Common myeloid progenitor, CD34-positive (primary cell): ENCODE measurements around the gene CKMT1A.
"Not testable (repeated sequence)": the region's sequence is repeated elsewhere in the genome, so short reads cannot be mapped to it uniquely, and the experiment has no call there.

Experiments used
- CTCF ChIA-PET: fragments of 350-600 bp; sonication (Branson Sonifier 250); formaldehyde crosslinking; loops from one replicate; lab custom pipeline; 2021; ENCODE audit warnings: antibody characterized with exemption; lab: Charles Lee
- POLR2A ChIA-PET: fragments of 350-600 bp; sonication (Branson Sonifier 250); formaldehyde crosslinking; loops from one replicate; lab custom pipeline; 2021; ENCODE audit warnings: antibody characterized with exemption; lab: Charles Lee
- DNase-seq, 3 donors: peaks; one replicate each; pipeline versions ENCODE4 v3.0.0 to v3.0.0-alpha.2; 2013
- H3K27ac ChIP-seq, 2 experiments: 1 replicate in 1 of 2; 2 replicates in 1 of 2; pipeline ENCODE4 v1.7.0; 2013; ENCODE audit warnings: inconsistent platforms in 2 of 2, low read length in 2 of 2, mild to moderate bottlenecking in 2 of 2, low read depth in 1 of 2, moderate library complexity in 1 of 2; ENCODE audit not compliant: severe bottlenecking in 2 of 2, insufficient read depth in 1 of 2, poor library complexity in 1 of 2
- H3K27me3 ChIP-seq, 5 experiments: replicated peaks in 2 of 5; 1 replicate in 3 of 5; 2 replicates in 2 of 5; pipeline versions ENCODE4 v1.6.1 to v1.7.0; 2013; ENCODE audit warnings: low read length in 4 of 5, mild to moderate bottlenecking in 2 of 5, moderate library complexity in 2 of 5, inconsistent platforms in 1 of 5; ENCODE audit not compliant: insufficient read depth in 5 of 5, control insufficient read depth in 4 of 5
- H3K36me3 ChIP-seq, 4 experiments: 1 replicate in 2 of 4; 2 replicates in 2 of 4; pipeline versions ENCODE4 v1.6.1 to v1.7.0; 2013; ENCODE audit warnings: low read length in 3 of 4, control low read depth in 1 of 4, mild to moderate bottlenecking in 1 of 4; ENCODE audit not compliant: control insufficient read depth in 4 of 4, insufficient read depth in 4 of 4
- H3K4me1 ChIP-seq, 4 experiments: 1 replicate in 3 of 4; 2 replicates in 1 of 4; pipeline versions ENCODE4 v1.6.1 to v1.7.1; 2013; ENCODE audit warnings: low read length in 3 of 4, mild to moderate bottlenecking in 3 of 4, control low read depth in 1 of 4, inconsistent platforms in 1 of 4, moderate library complexity in 1 of 4; ENCODE audit not compliant: control insufficient read depth in 4 of 4, insufficient read depth in 4 of 4; ENCODE audit errors: control extremely low read depth in 1 of 4
- H3K4me3 ChIP-seq, 7 experiments: 1 replicate in 4 of 7; 2 replicates in 3 of 7; pipeline versions ENCODE4 v1.5.1 to v1.7.0; 2013; ENCODE audit warnings: mild to moderate bottlenecking in 7 of 7, low read length in 6 of 7, moderate library complexity in 6 of 7, inconsistent platforms in 2 of 7, low read depth in 2 of 7, control low read depth in 1 of 7; ENCODE audit not compliant: insufficient read depth in 4 of 7, control insufficient read depth in 1 of 7; ENCODE audit errors: extremely low read depth in 1 of 7
- H3K9me3 ChIP-seq, 5 experiments: 1 replicate in 4 of 5; 2 replicates in 1 of 5; pipeline versions ENCODE4 v1.6.1 to v1.7.1; 2013; ENCODE audit warnings: low read length in 4 of 5, mild to moderate bottlenecking in 2 of 5, inconsistent platforms in 1 of 5, low read depth in 1 of 5, moderate library complexity in 1 of 5; ENCODE audit not compliant: control insufficient read depth in 4 of 5, insufficient read depth in 2 of 5; ENCODE audit errors: control extremely low read depth in 1 of 5
- WGBS: methylation state at CpG from one replicate; pipeline ENCODE4 v1.1.5; 2013; ENCODE audit not compliant: insufficient coverage; 5-methylcytosine and 5-hydroxymethylcytosine counted together

Gene CKMT1A

DNA sequence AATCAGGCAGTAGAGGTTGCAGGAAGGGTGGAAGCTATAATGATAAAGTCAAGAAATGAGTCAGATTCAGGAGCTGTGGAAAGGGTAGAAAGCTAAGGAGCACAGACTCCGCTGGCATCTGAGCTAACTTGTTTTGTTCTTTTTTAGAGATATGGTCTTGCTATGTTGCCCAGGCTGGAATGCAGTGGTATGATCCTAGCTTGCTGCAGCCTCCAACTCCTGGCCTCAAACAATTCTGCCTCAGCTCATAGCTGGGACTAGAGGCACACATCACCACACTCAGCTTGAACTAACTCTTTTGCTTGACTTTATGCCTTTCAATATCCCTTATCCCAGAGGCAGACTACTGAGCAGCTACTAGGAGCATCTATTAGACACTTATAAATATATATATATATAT is 32.6 kb downstream of the CKMT1A start:
- H3K27me3 ChIP-seq, H3K27ac ChIP-seq, POLR2A ChIA-PET, H3K36me3 ChIP-seq, H3K4me1 ChIP-seq, H3K4me3 ChIP-seq, DNase-seq, H3K9me3 ChIP-seq: not testable (repeated sequence)
- CTCF ChIA-PET, result interaction anchor here (0.7 kb wide), 1 partner anchor 290 kb away, joined by 4 read pairs; no protein-coding TSS in a partner anchor
- 100% methylated on average over 1 of the region's 1 CpG for WGBS

DNA sequence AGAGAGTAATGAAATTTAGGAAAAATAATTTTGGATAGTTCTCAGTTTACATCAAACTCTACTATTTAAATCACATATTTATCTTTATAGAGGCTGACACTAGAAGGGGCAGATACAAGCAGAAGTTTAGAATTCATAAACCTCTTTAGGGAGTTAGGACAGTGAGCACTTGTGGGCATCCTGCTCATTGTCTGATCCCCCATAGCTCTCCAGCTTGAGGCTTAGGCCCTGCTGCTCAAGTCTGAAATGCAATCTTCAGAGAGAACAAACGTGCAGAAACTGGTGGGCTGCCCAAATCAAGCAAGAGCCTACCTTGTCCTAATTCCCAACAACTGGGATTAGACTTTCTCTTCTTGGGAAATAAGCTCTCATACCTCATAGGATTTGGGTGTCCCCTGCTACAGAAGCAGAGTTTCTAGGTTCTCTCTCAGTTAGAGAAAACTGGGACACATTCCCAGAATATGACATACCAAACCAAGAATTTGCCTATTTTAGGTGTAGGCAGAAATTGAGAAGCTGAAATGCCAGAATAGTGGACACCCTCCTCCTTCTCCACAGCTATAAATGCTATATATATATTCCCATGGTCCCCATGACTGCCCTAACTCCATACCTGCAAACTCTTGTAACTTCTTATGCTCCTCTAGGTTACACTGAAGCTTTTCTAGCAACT is 34.5 kb downstream of the CKMT1A start:
- H3K27me3 ChIP-seq, POLR2A ChIA-PET, CTCF ChIA-PET, H3K9me3 ChIP-seq, H3K27ac ChIP-seq, H3K36me3 ChIP-seq, DNase-seq, H3K4me1 ChIP-seq, H3K4me3 ChIP-seq: not testable (repeated sequence)
- WGBS, result no CpG with 5 or more reads among the region's 1 CpG

DNA sequence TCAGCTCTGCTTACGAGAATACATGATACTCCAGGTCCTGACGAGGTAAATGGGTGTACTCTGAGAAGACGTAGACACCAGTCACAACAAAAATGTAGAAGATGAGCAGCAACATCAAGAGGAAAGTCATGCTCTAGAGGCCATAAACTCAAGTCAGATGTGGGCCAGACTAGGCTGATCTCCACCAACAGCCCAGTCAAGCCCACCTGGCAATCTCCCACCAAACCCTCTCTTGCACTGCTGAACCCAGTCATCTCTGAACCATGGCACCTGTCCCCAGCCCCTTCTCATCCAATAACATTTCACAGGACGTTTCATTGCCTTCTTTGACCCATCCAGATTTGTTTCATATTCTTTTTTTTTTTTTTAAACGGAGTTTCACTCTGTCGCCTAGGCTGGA is 41.8 kb downstream of the CKMT1A start:
- 88% methylated on average over 4 of the region's 6 CpGs for WGBS
- no peaks in the 10 kb centered on the region for H3K9me3 ChIP-seq
- no peaks in the 10 kb centered on the region for H3K36me3 ChIP-seq
- H3K27ac ChIP-seq, result no peak overlapping the region
- H3K27me3 ChIP-seq, result no peaks in the 10 kb centered on the region
- no peak overlapping the region for H3K4me3 ChIP-seq
- DNase-seq, result no peak
- no peaks in the 10 kb centered on the region for H3K4me1 ChIP-seq
- ChIA-PET POLR2A (no interaction called here), CTCF (no interaction called here)

DNA sequence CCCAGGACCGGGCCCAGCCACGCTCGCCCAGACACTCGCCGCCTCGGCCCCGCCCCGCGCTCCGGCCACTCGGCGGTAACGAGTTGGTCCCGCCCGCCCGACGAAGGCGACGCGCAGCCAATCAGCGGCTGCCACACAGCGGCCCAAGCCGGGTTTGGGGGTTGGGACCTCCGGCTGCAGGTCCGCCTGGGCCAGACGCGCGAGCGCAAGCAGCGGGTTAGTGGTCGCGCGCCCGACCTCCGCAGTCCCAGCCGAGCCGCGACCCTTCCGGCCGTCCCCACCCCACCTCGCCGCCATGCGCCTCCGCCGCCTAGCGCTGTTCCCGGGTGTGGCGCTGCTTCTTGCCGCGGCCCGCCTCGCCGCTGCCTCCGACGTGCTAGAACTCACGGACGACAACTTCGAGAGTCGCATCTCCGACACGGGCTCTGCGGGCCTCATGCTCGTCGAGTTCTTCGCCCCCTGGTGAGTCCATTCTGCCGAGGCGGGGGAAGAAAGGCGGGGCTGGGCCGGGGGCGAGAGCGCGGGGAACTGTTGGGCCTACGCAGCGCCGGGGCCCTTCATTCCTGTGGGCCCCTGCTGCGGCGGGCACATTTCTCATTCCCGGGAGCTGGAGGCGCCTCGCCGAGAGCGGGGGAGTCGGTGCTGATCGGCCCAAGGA is 52.7 kb downstream of the CKMT1A start, which contains the start of gene PDIA3:
Gene PDIA3 (plus strand): TSS at position 194 of the 658 bp plus-strand sequence. CDS start 102 bp downstream, at position 296.
- peak within 1 kb of the TSS; percentile 96 to 98 for H3K27ac ChIP-seq
- CTCF ChIA-PET, result interaction anchor here (1.4 kb wide), 1 partner anchor 305 kb away, joined by 3 read pairs; no protein-coding TSS in a partner anchor

DNA sequence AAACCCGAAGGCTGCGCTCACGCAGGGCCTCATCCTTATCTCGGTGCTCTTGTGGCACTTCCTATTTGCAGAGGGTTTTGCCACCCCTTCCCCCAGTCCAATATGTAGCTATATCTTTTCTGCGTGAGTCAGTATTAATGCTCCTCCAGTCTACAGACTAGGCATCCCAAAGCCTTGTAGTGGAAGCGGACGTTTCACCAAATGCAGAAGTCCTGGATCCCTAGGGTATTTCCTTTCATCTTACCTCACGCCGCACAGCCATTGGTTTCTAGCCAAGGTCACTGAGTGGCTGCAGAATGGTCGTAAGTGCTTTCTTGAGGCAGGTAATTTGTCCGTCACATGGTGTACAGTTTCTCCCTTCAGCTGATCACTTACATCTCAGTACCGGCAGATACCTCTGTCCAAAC is 53.2 kb downstream of the CKMT1A start:
- Histone ChIP-seq H3K36me3 (peaks cover 0 to 12% (median 3%) of the 10 kb centered on the region in 4 experiments), H3K27ac (peak overlapping the region; percentile 96 to 98), H3K4me1 (peaks cover 0 to 24% (median 12%) of the 10 kb centered on the region in 4 experiments), H3K4me3 (peak overlapping the region; percentile 71 to 86 (median 78))
- H3K27me3 ChIP-seq, H3K9me3 ChIP-seq: not testable (repeated sequence)
- DNase-seq, result peak; percentile 54 to 78 (median 76)
- CTCF ChIA-PET, result interaction anchor here (1.4 kb wide), 1 partner anchor 306 kb away, joined by 3 read pairs; no protein-coding TSS in a partner anchor
- POLR2A ChIA-PET, result interaction anchor here (1.6 kb wide), 1 partner anchor 8 kb away, joined by 7 read pairs; no protein-coding TSS in a partner anchor
- WGBS, result 0% methylated on average over 2 of the region's 12 CpGs

More for the DNA sequence above, 52.7 kb downstream of the CKMT1A start, which contains the start of gene PDIA3:
- H3K27me3 ChIP-seq, H3K36me3 ChIP-seq, H3K9me3 ChIP-seq: not testable (repeated sequence)
- Histone ChIP-seq H3K4me3 (peak within 1 kb of the TSS; percentile 71 to 86 (median 78)), H3K4me1 (peaks cover 0 to 24% (median 12%) of the 10 kb centered on the region in 4 experiments)
- 0% methylated on average over 45 of the region's 84 CpGs for WGBS
- POLR2A ChIA-PET, result interaction anchor here (1.6 kb wide), 1 partner anchor 9 kb away, joined by 7 read pairs; no protein-coding TSS in a partner anchor
- peak; percentile 90 to 92 (median 92) for DNase-seq

DNA sequence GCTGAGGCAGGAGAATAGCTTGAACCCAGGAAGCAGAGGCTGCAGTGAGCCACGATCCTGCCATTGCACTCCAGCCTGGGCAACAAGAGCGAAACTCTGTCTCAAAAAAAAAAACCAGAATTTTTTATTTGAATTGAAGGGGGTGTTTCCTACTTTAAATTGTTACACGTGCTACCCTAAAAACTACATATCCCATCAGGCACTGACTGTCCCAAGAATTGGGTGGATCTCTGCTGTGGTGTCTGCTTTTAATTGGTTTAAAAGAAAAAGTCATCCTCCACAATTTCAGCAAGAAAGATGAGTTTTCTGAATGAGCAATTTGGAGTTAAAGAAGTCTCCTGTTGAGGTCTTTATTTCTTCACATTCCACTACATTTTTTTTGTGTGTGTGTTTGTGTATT is 54.7 kb downstream of the CKMT1A start:
- no CpG with 5 or more reads among the region's 3 CpGs for WGBS
- no peaks in the 10 kb centered on the region for H3K9me3 ChIP-seq
- H3K4me1 ChIP-seq, result peaks cover 0 to 24% (median 12%) of the 10 kb centered on the region in 4 experiments
- no peaks in the 10 kb centered on the region for H3K27me3 ChIP-seq
- H3K27ac ChIP-seq, result no peak overlapping the region
- DNase-seq, result peak in 2 of 3 donors; percentile 63 to 66
- ChIA-PET POLR2A (no interaction called here), CTCF (no interaction called here)
- H3K4me3 ChIP-seq, result peak overlapping the region in 3 of 7 experiments; percentile 8 to 86 (median 80)
- H3K36me3 ChIP-seq, result peaks cover under 1 to 25% (median 9%) of the 10 kb centered on the region in 4 experiments
